HepG2 (cell line): ENCODE results near the gene NSUN6. TPM values are rescaled to one million over a fixed set of nuclear protein-coding genes. Genes with fewer than 3 reads are reported as not detected.

Source experiments
- ATAC-seq: fragments of 200-7000 bp; cut with Tn5 transposase; 3 replicates; pipeline ENCODE4 v1.9.1; 2020; ENCODE audit warnings: mild to moderate bottlenecking, moderate library complexity
- BruUV-seq: library from RNA; stranded (reverse); fragments of 400-500 nt; replicated peaks from 2 replicates; lab custom pipeline; 2021; lab: Mats Ljungman, UMichigan
- CTCF ChIA-PET: fragments of 300-600 bp; formaldehyde crosslinking; extraction: SDS; loops from one replicate; lab custom pipeline; 2021; ENCODE audit warnings: low total read pairs, inconsistent platforms, low intra/inter-chr PET ratio; lab: Yijun Ruan, JAX
- POLR2A ChIA-PET: fragments of 350-600 bp; sonication (Branson Sonifier 250); formaldehyde crosslinking; loops from one replicate; lab custom pipeline; 2020; ENCODE audit warnings: antibody characterized with exemption, inconsistent platforms; lab: Yijun Ruan, JAX
- DNase-seq: peaks from one replicate; pipeline ENCODE4 v3.0.0-alpha.2; 2015; ENCODE audit warnings: low spot score
- FAIRE-seq: peaks from 3 replicates; lab custom pipeline; 2011; peaks lifted over from hg19 to GRCh38; lab: Jason Lieb, UNC
- H2AFZ ChIP-seq: one replicate; pipeline ENCODE4 v1.6.1; 2011; ENCODE audit warnings: low read length, inconsistent platforms
- H3K27ac ChIP-seq: fragments of 300-600 bp; 3 replicates; pipeline ENCODE4 v1.8.0; 2011; ENCODE audit warnings: mixed run types, mild to moderate bottlenecking, mixed read lengths, low read length, inconsistent platforms; ENCODE audit not compliant: insufficient read depth; ENCODE audit errors: extremely low read length
- H3K27me3 ChIP-seq, 2 experiments: fragments of 200-600 bp in 1 of 2; 2 replicates in 1 of 2; 3 replicates in 1 of 2; pipeline versions ENCODE4 v1.6.0 to v1.8.0; 2011; ENCODE audit warnings: low read length in 2 of 2, mild to moderate bottlenecking in 2 of 2, moderate library complexity in 2 of 2, inconsistent platforms in 1 of 2; ENCODE audit not compliant: insufficient read depth in 2 of 2, control insufficient read depth in 1 of 2
- H3K36me3 ChIP-seq, 2 experiments: fragments of 200-600 bp in 1 of 2; replicated peaks in 1 of 2; 2 replicates in 1 of 2; 3 replicates in 1 of 2; pipeline versions ENCODE4 v1.5.1 to v1.8.0; 2011; ENCODE audit warnings: low read length in 2 of 2, inconsistent platforms in 1 of 2; ENCODE audit not compliant: insufficient read depth in 2 of 2, control insufficient read depth in 1 of 2
- H3K4me1 ChIP-seq: 2 replicates; pipeline ENCODE4 v1.5.1; 2012; ENCODE audit warnings: low read length, inconsistent platforms; ENCODE audit not compliant: insufficient read depth
- H3K4me2 ChIP-seq: 2 replicates; pipeline ENCODE4 v1.6.0; 2011; ENCODE audit warnings: low read depth, low read length, inconsistent platforms
- H3K4me3 ChIP-seq, 3 experiments: fragments of 200-600 bp in 1 of 3; sonication (generic), shearing (Covaris generic) in 1 of 3; replicated peaks in 1 of 3; 2 replicates each; pipeline ENCODE4 v1.5.1; 2011 to 2016; ENCODE audit warnings: low read length in 3 of 3, inconsistent platforms in 2 of 3, low read depth in 2 of 3, mild to moderate bottlenecking in 2 of 3, control low read depth in 1 of 3, mixed read lengths in 1 of 3; ENCODE audit not compliant: insufficient read depth in 1 of 3
- H3K79me2 ChIP-seq: one replicate; pipeline ENCODE4 v1.6.1; 2011; ENCODE audit warnings: low read length, inconsistent platforms; ENCODE audit not compliant: insufficient read depth
- H3K9ac ChIP-seq: 2 replicates; pipeline ENCODE4 v1.6.0; 2011; ENCODE audit warnings: mild to moderate bottlenecking, low read depth, low read length, inconsistent platforms; ENCODE audit not compliant: insufficient read depth
- H3K9me3 ChIP-seq: 2 replicates; pipeline ENCODE4 v1.5.1; 2012; ENCODE audit warnings: mild to moderate bottlenecking, low read length
- H4K20me1 ChIP-seq: 2 replicates; pipeline ENCODE4 v1.6.0; 2011; ENCODE audit warnings: inconsistent platforms, mild to moderate bottlenecking, low read length, moderate library complexity; ENCODE audit not compliant: insufficient read depth
- FOXO4 ChIP-seq: sonication (generic); formaldehyde crosslinking; conservative IDR thresholded peaks from 2 replicates; pipeline ENCODE4 v1.8.1; 2023; ENCODE audit warnings: missing genetic modification reagents
- MAFK ChIP-seq, 2 experiments: IDR thresholded peaks in 1 of 2; conservative IDR thresholded peaks in 1 of 2; 2 replicates each; pipeline ENCODE4 v1.6.1; 2011; ENCODE audit warnings: improper control_type of control experiment in 2 of 2, low read length in 2 of 2
- MIXL1 ChIP-seq: IDR thresholded peaks from 2 replicates; pipeline ENCODE4 v1.6.1; 2016
- NR2F1 ChIP-seq, 2 experiments: fragments of 450-650 bp in 1 of 2; formaldehyde crosslinking in 1 of 2; IDR thresholded peaks; 2 replicates each; pipeline versions ENCODE4 v1.5.0 to v1.6.1; 2016 to 2020; ENCODE audit warnings: mild to moderate bottlenecking in 1 of 2, missing compliant biosample characterization in 1 of 2, missing genetic modification reagents in 1 of 2, moderate library complexity in 1 of 2
- SP140L ChIP-seq: sonication (generic); formaldehyde crosslinking; IDR thresholded peaks from 2 replicates; pipeline ENCODE4 v1.4.0; 2020; ENCODE audit warnings: missing genetic modification reagents, borderline replicate concordance
- YEATS4 ChIP-seq: sonication (generic); formaldehyde crosslinking; IDR thresholded peaks from 2 replicates; pipeline ENCODE4 v1.4.0; 2020; ENCODE audit warnings: missing genetic modification reagents, borderline replicate concordance
- ZBTB34 ChIP-seq: sonication (generic); formaldehyde crosslinking; IDR thresholded peaks from 2 replicates; pipeline ENCODE4 v1.8.0; 2022; ENCODE audit warnings: mild to moderate bottlenecking, missing genetic modification reagents
- ZFP36L2 ChIP-seq: sonication (generic); formaldehyde crosslinking; IDR thresholded peaks from 2 replicates; pipeline ENCODE4 v1.4.0; 2020; ENCODE audit warnings: missing genetic modification reagents
- ZNF235 ChIP-seq: sonication (generic); formaldehyde crosslinking; IDR thresholded peaks from 2 replicates; pipeline ENCODE4 v1.8.1; 2023; ENCODE audit warnings: mild to moderate bottlenecking, missing genetic modification reagents, borderline replicate concordance
- ZNF317 ChIP-seq: sonication (generic); formaldehyde crosslinking; IDR thresholded peaks from 2 replicates; pipeline ENCODE4 v1.5.0; 2020; ENCODE audit warnings: mild to moderate bottlenecking, missing genetic modification reagents
- ZNF510 ChIP-seq: sonication (generic); formaldehyde crosslinking; IDR thresholded peaks from 2 replicates; pipeline ENCODE4 v1.4.0; 2020; ENCODE audit warnings: low read depth, mild to moderate bottlenecking, missing genetic modification reagents
- ZNF790 ChIP-seq: sonication (generic); formaldehyde crosslinking; IDR thresholded peaks from 2 replicates; pipeline ENCODE4 v1.8.0; 2022; ENCODE audit warnings: missing genetic modification reagents, mild to moderate bottlenecking, borderline replicate concordance
- WGBS: methylation state at CpG from one replicate; pipeline ENCODE4 v1.1.6; 2017; ENCODE audit warnings: low lambda C conversion rate; 5-methylcytosine and 5-hydroxymethylcytosine counted together
- in situ Hi-C: cut with HindIII; loops from 2 replicates; pipeline ENCODE4 v1.10.0; 2017; ENCODE audit warnings: low pct_unique_long_range_greater_than_20kb; ENCODE audit not compliant: extremely low pct_ligation_motif_present
- intact Hi-C: fragments of 100-400 bp; cut with micrococcal nuclease; formaldehyde crosslinking; loops from one replicate; pipeline ENCODE4 v1.10.0; 2022; ENCODE audit not compliant: unreplicated experiment
- polyA plus RNA-seq, 8 experiments: library from polyadenylated mRNA; depleted of rRNA in 3 of 8; stranded (reverse) in 7 of 8; unstranded in 1 of 8; fragments of >200 nt; fragmentation: Illumina TruSeq in 4 of 8; extraction: Trizol in 4 of 8; gene quantifications; 2 replicates each; pipeline versions ENCODE4 v1.2.1 to v1.2.3, GENCODE V29; 2011 to 2016; ENCODE audit warnings: low read depth in 4 of 8, missing spikeins in 1 of 8, mixed read lengths in 1 of 8; ENCODE audit not compliant: insufficient read depth in 1 of 8
- total RNA-seq, 5 experiments: library from RNA; depleted of rRNA; stranded (reverse); fragments of >200 nt; fragmentation: Illumina TruSeq; extraction: Trizol; gene quantifications; 2 replicates each; pipeline ENCODE4 v1.2.3, GENCODE V29; 2016; ENCODE audit warnings: low read depth in 1 of 5
- TF ChIP-seq, protein P1 (sequence below): sonication (generic); formaldehyde crosslinking; conservative IDR thresholded peaks from 2 replicates; pipeline ENCODE4 v1.4.0; 2020; ENCODE audit warnings: missing genetic modification reagents

Gene NSUN6
- total and polyA plus RNA-seq, 2 of the 13 experiments (the other 11 are each of a cell fraction or from before 2014, with no cell fraction given): 17.2 to 19.3 TPM

DNA sequence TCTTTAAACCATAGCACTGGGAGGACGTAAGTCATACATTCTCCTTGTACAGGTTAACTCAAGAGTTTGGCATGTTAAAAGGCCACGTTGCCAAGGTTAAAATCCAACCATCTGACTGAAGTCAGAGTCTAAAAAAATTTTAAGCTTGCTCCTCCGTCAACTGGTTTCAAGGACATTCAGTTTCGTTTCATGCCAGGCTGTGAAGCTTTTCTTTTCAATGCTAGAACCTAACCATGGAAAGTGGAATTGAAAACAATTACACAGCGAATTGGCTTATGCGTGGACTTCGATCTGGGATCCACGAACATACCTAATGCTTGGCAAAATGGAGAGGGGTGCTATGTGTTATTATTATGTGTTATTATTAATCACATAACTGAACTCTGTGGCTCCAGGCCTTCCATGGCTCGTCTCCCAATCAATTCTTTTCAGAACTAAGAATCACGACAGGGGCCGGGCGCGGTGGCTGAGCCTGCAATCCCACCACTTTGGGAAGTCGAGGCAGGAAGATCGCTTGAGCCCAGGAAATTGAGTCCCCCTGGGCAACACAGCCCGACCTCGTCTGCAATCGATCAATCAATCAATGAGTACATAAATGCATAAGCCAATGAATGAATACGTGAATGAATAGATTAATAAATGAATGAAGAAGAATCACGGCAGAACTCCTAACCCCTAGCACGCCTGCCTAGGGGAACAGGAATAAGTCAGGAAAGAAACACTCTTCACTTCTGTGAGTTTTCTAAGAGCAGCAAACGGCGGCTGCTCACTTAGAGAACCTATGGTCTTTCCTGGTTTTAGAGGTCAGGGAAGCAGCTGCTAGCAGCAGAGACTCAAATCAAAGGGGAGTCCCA lies 7.1 kb upstream of the NSUN6 start:
- peak; percentile 57 for DNase-seq
- in situ Hi-C loops (loop anchor here (25.0 kb wide), 1 partner anchor 996 kb away; no protein-coding TSS in a partner anchor), intact Hi-C loops (loop anchor here (1.0 to 10.0 kb wide), 3 partner anchors 48 to 984 kb away; no protein-coding TSS in a partner anchor)
- ATAC-seq: peak; percentile 8
- H3K4me1 ChIP-seq: peaks cover 25% of the 10 kb centered on the region
- POLR2A ChIA-PET: interaction anchor here (0.7 to 2.7 kb wide), 15 partner anchors 9 to 1016 kb away, joined by 3 to 21 read pairs (median 5); partner anchors contain the start of gene STAM
- H3K36me3 ChIP-seq: peaks cover 0 to 4% of the 10 kb centered on the region in 2 experiments; a peak in 1 of 5 replicates
- no peaks in the 10 kb centered on the region for H3K9me3 ChIP-seq
- H3K4me2 ChIP-seq: peak overlapping the region; percentile 86
- peak overlapping the region; percentile 100 for H3K27ac ChIP-seq
- peak overlapping the region; percentile 35 for H2AFZ ChIP-seq
- BruUV-seq: TSS peak; percentile 95
- peaks cover 30% of the 10 kb centered on the region for H4K20me1 ChIP-seq
- peaks cover 50% of the 10 kb centered on the region for H3K79me2 ChIP-seq
- FAIRE-seq: no peak
- peak overlapping the region; percentile 90 to 96 (median 92) for H3K4me3 ChIP-seq
- H3K27me3 ChIP-seq: no peaks in the 10 kb centered on the region; a peak in 1 of 5 replicates
- H3K9ac ChIP-seq: peak overlapping the region; percentile 99
- under 1% methylated on average over 23 of the region's 23 CpGs for WGBS
- CTCF ChIA-PET: no interaction called here
- TF ChIP-seq MIXL1 (CRISPR knock-in tag) (peak; percentile 32; the same call in 1 of the 2 replicates), YEATS4 (CRISPR knock-in tag) (peak; percentile 12; the same call in 1 of the 2 replicates), ZNF790 (CRISPR knock-in tag) (no peak), ZNF510 (CRISPR knock-in tag) (0 out of 2 replicates have a peak, but pooled peaks have one; percentile 35), FOXO4 (CRISPR knock-in tag) (0 out of 2 replicates have a peak, but pooled peaks have one; percentile 63), SP140L (peak; percentile 23; the same call in 1 of the 2 replicates), ZNF235 (0 out of 2 replicates have a peak, but pooled peaks have one; percentile 11), ZBTB34 (CRISPR knock-in tag) (0 out of 2 replicates have a peak, but pooled peaks have one; percentile 39), NR2F1 (CRISPR knock-in tag; IDR thresholded peaks at IDR 0.05) (peak; percentile 19 to 35; a peak in 1 of 4 replicates), ZNF317 (CRISPR knock-in tag) (0 out of 2 replicates have a peak, but pooled peaks have one; percentile 50), ZFP36L2 (CRISPR knock-in tag) (0 out of 2 replicates have a peak, but pooled peaks have one; percentile 84), MAFK (conservative IDR thresholded peaks at IDR 0.05 in 1 of 2, IDR thresholded peaks at IDR 0.05 in 1 of 2; ENCODE audit: low read length in 2 of 2) (no peak)
- TF ChIP-seq, protein P1, sequence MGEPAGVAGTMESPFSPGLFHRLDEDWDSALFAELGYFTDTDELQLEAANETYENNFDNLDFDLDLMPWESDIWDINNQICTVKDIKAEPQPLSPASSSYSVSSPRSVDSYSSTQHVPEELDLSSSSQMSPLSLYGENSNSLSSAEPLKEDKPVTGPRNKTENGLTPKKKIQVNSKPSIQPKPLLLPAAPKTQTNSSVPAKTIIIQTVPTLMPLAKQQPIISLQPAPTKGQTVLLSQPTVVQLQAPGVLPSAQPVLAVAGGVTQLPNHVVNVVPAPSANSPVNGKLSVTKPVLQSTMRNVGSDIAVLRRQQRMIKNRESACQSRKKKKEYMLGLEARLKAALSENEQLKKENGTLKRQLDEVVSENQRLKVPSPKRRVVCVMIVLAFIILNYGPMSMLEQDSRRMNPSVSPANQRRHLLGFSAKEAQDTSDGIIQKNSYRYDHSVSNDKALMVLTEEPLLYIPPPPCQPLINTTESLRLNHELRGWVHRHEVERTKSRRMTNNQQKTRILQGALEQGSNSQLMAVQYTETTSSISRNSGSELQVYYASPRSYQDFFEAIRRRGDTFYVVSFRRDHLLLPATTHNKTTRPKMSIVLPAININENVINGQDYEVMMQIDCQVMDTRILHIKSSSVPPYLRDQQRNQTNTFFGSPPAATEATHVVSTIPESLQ (CRISPR knock-in tag): 0 out of 2 replicates have a peak, but pooled peaks have one; percentile 16
